Breast epithelium (tissue), 3 donors: ENCODE measurements around the gene USP3.

Experiments
- CTCF ChIP-seq, 3 donors: fragments of 450-650 bp; IDR thresholded peaks; one replicate each; pipeline ENCODE4 v1.5.1; 2016 to 2017; ENCODE audit warnings: antibody characterized with exemption in 3 of 3, mild to moderate bottlenecking in 3 of 3, moderate library complexity in 3 of 3
- POLR2A ChIP-seq: fragments of 450-650 bp; IDR thresholded peaks from one replicate; pipeline ENCODE4 v1.6.1; 2016; ENCODE audit warnings: antibody characterized with exemption, mild to moderate bottlenecking, moderate library complexity

- TF ChIP-seq CTCF (IDR thresholded peaks at IDR 0.05) (no peak), POLR2A (no peak)
These were observed 98.2 kb downstream of the USP3 start for GRCh38 chr15:63602595-63602994.
